Islet of Langerhans (tissue), 1 donor: ENCODE results near the gene RPS8.
"Not testable (repeated sequence)": the region's sequence is repeated elsewhere in the genome, so short reads cannot be mapped to it uniquely, and the experiment has no call there.

Source experiments
- FAIRE-seq: peaks from one replicate; lab custom pipeline; 2011; peaks lifted over from hg19 to GRCh38; lab: Jason Lieb, UNC

Gene RPS8

GRCh38 chr1:44820328-44821239, 45.2 kb downstream of the RPS8 start:
- FAIRE-seq, result no peak

GRCh38 chr1:44821240-44821715, 45.9 kb downstream of the RPS8 start:
- no peak for FAIRE-seq

GRCh38 chr1:44822131-44822701, 46.9 kb downstream of the RPS8 start:
- no peak for FAIRE-seq

- FAIRE-seq, result no peak
Observed at GRCh38 chr1:44822981-44823451, 47.7 kb downstream of the RPS8 start.

GRCh38 chr1:44824392-44824791, 49.1 kb downstream of the RPS8 start:
- not testable (repeated sequence) for FAIRE-seq

GRCh38 chr1:44826375-44827196, 51.2 kb downstream of the RPS8 start:
- FAIRE-seq, result no peak

GRCh38 chr1:44827197-44828002, 52.1 kb downstream of the RPS8 start:
- no peak for FAIRE-seq

GRCh38 chr1:44828003-44828651, 52.8 kb downstream of the RPS8 start:
- FAIRE-seq, result no peak
